Adrenal gland (tissue), 5 donors: Measurements from ENCODE around the gene RBKS.

Experiments
- CTCF ChIP-seq, 6 experiments: fragments of 450-650 bp in 4 of 6; fragments of 200-600 bp in 2 of 6; sonication (generic) in 1 of 6; IDR thresholded peaks; 1 replicate in 5 of 6; 2 replicates in 1 of 6; pipeline versions ENCODE4 v1.5.1 to v1.8.0; 2016 to 2021; ENCODE audit warnings: antibody characterized with exemption in 6 of 6, mild to moderate bottlenecking in 2 of 6, moderate library complexity in 1 of 6
- POLR2A ChIP-seq, 2 donors: fragments of 450-650 bp; IDR thresholded peaks; one replicate each; pipeline ENCODE4 v1.6.1; 2017; ENCODE audit warnings: antibody characterized with exemption in 2 of 2, mild to moderate bottlenecking in 2 of 2, moderate library complexity in 1 of 2
- donor health status: DM: no; HTN: no; CAD: no.

GRCh38 chr2:27776696-27777095 lies 113.5 kb downstream of the RBKS start:
- TF ChIP-seq POLR2A (IDR thresholded peaks at IDR 0.05) (no peak), CTCF (IDR thresholded peaks at IDR 0.05) (no peak)
